Stomach smooth muscle (tissue), 2 donors: ENCODE measurements around the gene GMEB2.
"Not testable (repeated sequence)": the region's sequence is repeated elsewhere in the genome, so short reads cannot be mapped to it uniquely, and the experiment has no call there.

Source experiments
- H3K27ac ChIP-seq: one replicate; pipeline ENCODE4 v1.7.0; 2013; ENCODE audit warnings: mild to moderate bottlenecking, low read length, inconsistent platforms
- H3K27me3 ChIP-seq, 2 donors: one replicate each; pipeline ENCODE4 v1.7.0; 2013; ENCODE audit warnings: low read length in 2 of 2; ENCODE audit not compliant: insufficient read depth in 2 of 2, control insufficient read depth in 1 of 2
- H3K36me3 ChIP-seq, 2 donors: one replicate each; pipeline ENCODE4 v1.7.0; 2013; ENCODE audit warnings: low read length in 2 of 2; ENCODE audit not compliant: control insufficient read depth in 2 of 2, insufficient read depth in 2 of 2
- H3K4me1 ChIP-seq: one replicate; pipeline ENCODE4 v1.7.0; 2013; ENCODE audit warnings: low read length; ENCODE audit not compliant: control insufficient read depth, insufficient read depth
- H3K4me3 ChIP-seq, 2 donors: one replicate each; pipeline ENCODE4 v1.7.0; 2013; ENCODE audit warnings: low read length in 2 of 2
- H3K9ac ChIP-seq, 2 donors: one replicate each; pipeline ENCODE4 v1.7.0; 2013; ENCODE audit warnings: low read length in 2 of 2, mild to moderate bottlenecking in 1 of 2
- H3K9me3 ChIP-seq, 2 donors: one replicate each; pipeline ENCODE4 v1.7.0; 2013; ENCODE audit warnings: low read length in 2 of 2; ENCODE audit not compliant: control insufficient read depth in 2 of 2
- donor health status: healthy.
- donor health status: Pancreatic carcinoma.

GMEB2 gene

GRCh38 chr20:63560333-63560805, 66.5 kb downstream of the GMEB2 start:
- no peaks in the 10 kb centered on the region for H3K4me1 ChIP-seq
- H3K27me3 ChIP-seq = no peaks in the 10 kb centered on the region
- no peak overlapping the region for H3K9ac ChIP-seq
- no peak overlapping the region for H3K4me3 ChIP-seq
- H3K27ac ChIP-seq = no peak overlapping the region
- H3K36me3 ChIP-seq = peaks cover 19 to 21% of the 10 kb centered on the region in 2 donors
- no peaks in the 10 kb centered on the region for H3K9me3 ChIP-seq

GRCh38 chr20:63559485-63560332, 67.2 kb downstream of the GMEB2 start:
- not testable (repeated sequence) for H3K9me3 ChIP-seq, H3K4me3 ChIP-seq, H3K27me3 ChIP-seq, H3K4me1 ChIP-seq, H3K9ac ChIP-seq, H3K27ac ChIP-seq
- H3K36me3 ChIP-seq = peaks cover 18 to 19% of the 10 kb centered on the region in 2 donors

- H3K36me3 ChIP-seq = peaks cover 18 to 19% of the 10 kb centered on the region in 2 donors
- H3K9ac ChIP-seq = no peak overlapping the region
- peaks cover 3% of the 10 kb centered on the region for H3K4me1 ChIP-seq
These were observed 68.0 kb downstream of the GMEB2 start for GRCh38 chr20:63558804-63559484.

GRCh38 chr20:63557481-63557891, 69.4 kb downstream of the GMEB2 start:
- Histone ChIP-seq H3K9ac (no peak overlapping the region), H3K27me3 (no peaks in the 10 kb centered on the region), H3K9me3 (no peaks in the 10 kb centered on the region), H3K4me1 (peaks cover 11% of the 10 kb centered on the region), H3K36me3 (peaks cover 9 to 15% of the 10 kb centered on the region in 2 donors), H3K27ac (no peak overlapping the region), H3K4me3 (no peak overlapping the region)

More at GRCh38 chr20:63558804-63559484, 68.0 kb downstream of the GMEB2 start:
- Histone ChIP-seq H3K27ac (no peak overlapping the region), H3K4me3 (no peak overlapping the region), H3K9me3 (no peaks in the 10 kb centered on the region), H3K27me3 (no peaks in the 10 kb centered on the region)

- H3K27ac ChIP-seq = no peak overlapping the region
- H3K9ac ChIP-seq = no peak overlapping the region
These were observed 69.9 kb downstream of the GMEB2 start for GRCh38 chr20:63556873-63557478.

GRCh38 chr20:63555661-63556381, 71.1 kb downstream of the GMEB2 start:
- Histone ChIP-seq H3K27me3 (peaks cover 0 to 3% of the 10 kb centered on the region in 2 donors), H3K27ac (no peak overlapping the region), H3K4me1 (peaks cover 11% of the 10 kb centered on the region), H3K9me3 (no peaks in the 10 kb centered on the region), H3K4me3 (no peak overlapping the region), H3K9ac (no peak overlapping the region), H3K36me3 (peaks cover 6% of the 10 kb centered on the region in 2 donors)

More at GRCh38 chr20:63556873-63557478, 69.9 kb downstream of the GMEB2 start:
- Histone ChIP-seq H3K4me1 (peaks cover 11% of the 10 kb centered on the region), H3K27me3 (no peaks in the 10 kb centered on the region), H3K36me3 (peaks cover 9 to 11% of the 10 kb centered on the region in 2 donors), H3K9me3 (no peaks in the 10 kb centered on the region), H3K4me3 (no peak overlapping the region)

- peaks cover 4 to 5% of the 10 kb centered on the region in 2 donors for H3K27me3 ChIP-seq
- H3K9ac ChIP-seq = no peak overlapping the region
- no peak overlapping the region for H3K27ac ChIP-seq
- peaks cover 11% of the 10 kb centered on the region for H3K4me1 ChIP-seq
- H3K36me3 ChIP-seq = no peaks in the 10 kb centered on the region
- H3K4me3 ChIP-seq = no peak overlapping the region
- no peaks in the 10 kb centered on the region for H3K9me3 ChIP-seq
These were observed 72.3 kb downstream of the GMEB2 start for GRCh38 chr20:63554361-63555278.

GRCh38 chr20:63553933-63554290, 73.0 kb downstream of the GMEB2 start, which contains the start of gene FNDC11:
Gene FNDC11 (plus strand): TSS chr20:63554159. CDS start chr20:63555664, 1,505 bp downstream.
- H3K27ac ChIP-seq = no peak within 1 kb of the TSS
- H3K4me1 ChIP-seq = peaks cover 11% of the 10 kb centered on the region
- H3K27me3 ChIP-seq = peaks cover 6% of the 10 kb centered on the region in 2 donors
- H3K36me3 ChIP-seq = no peaks in the 10 kb centered on the region
- H3K4me3 ChIP-seq = peak within 1 kb of the TSS; percentile 62 to 70
- no peaks in the 10 kb centered on the region for H3K9me3 ChIP-seq
- H3K9ac ChIP-seq = no peak within 1 kb of the TSS

- Histone ChIP-seq H3K27me3 (peaks cover 10 to 11% of the 10 kb centered on the region in 2 donors), H3K4me1 (peaks cover 11% of the 10 kb centered on the region), H3K4me3 (peak overlapping the region; percentile 62 to 70), H3K36me3 (no peaks in the 10 kb centered on the region), H3K9ac (no peak overlapping the region), H3K9me3 (no peaks in the 10 kb centered on the region), H3K27ac (no peak overlapping the region)
These were observed 73.5 kb downstream of the GMEB2 start for GRCh38 chr20:63553251-63553932.
